ENCODE data around the gene ZNF175.

Gene ZNF175

DNA sequence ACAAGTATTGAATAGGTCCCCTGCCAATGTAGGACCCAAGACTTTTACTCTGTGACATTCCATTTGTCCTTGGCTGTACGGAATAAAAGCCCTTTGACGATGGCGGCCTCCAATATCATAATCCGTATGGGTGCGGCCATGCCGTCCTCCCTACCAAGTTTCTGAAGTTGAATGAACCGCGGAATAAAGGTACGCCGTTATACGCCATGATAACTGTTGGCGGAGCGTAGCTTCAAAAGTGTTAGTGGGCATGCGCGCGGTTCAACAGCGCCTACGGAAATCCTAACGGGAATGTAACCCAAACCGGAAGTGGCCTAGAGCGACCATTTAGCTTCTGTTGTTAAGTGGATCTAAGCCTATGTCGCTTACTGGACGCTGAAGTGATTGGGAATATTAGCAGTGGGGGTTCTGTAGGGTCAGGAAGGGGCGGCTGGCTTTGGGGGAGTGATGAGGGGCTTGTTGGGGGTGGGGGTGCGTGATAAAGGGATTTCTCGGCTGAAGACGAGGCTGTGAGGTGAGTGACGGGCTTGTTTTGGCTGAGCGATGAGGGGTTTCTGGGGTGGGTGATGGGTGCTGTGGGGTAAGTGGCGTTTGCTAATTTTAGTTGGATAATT lies at the start of gene ZNF175:
TSS of gene ZNF175 (plus strand) at position 322 of the 614 bp plus-strand sequence. CDS start 2,047 bp downstream, outside the sequence.
- DNase-seq (ENCODE audit: low read depth) = peak; percentile 96
- TF ChIP-seq CTCF (conservative IDR thresholded peaks at IDR 0.05; ENCODE audit: control insufficient read depth, insufficient read depth, low read depth, low read length) = no peak
- peak within 1 kb of the TSS; percentile 83 for H3K4me3 ChIP-seq (ENCODE audit: control insufficient read depth, low read depth, low read length)

GRCh38 chr19:51521357-51521756 lies 49.7 kb upstream of the ZNF175 start:
- DNase-seq (ENCODE audit: low read depth) = no peak
- H3K4me3 ChIP-seq (ENCODE audit: control insufficient read depth, low read depth, low read length) = no peak overlapping the region
- no peak for TF ChIP-seq CTCF (conservative IDR thresholded peaks at IDR 0.05; ENCODE audit: control insufficient read depth, insufficient read depth, low read depth, low read length)

DNA sequence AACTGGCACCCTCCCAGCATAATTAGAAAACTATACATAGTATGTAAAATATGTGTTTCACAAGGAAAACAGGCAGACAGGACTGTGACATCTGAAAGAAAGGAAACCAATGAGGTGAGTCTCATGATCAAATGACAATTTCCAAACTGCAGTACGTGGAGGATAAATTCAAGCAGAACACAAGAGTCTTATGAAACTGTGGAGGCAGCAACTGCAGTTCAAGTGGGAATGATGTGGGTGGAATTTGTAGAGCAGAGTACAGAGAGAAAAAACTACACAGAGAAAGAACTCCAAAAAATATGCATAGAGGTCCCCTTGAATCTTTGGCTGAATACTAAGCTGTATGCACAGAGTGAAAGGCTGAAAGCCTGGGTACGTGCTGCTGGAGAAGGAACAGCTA lies 49.3 kb upstream of the ZNF175 start:
- no peak for TF ChIP-seq CTCF (conservative IDR thresholded peaks at IDR 0.05; ENCODE audit: control insufficient read depth, insufficient read depth, low read depth, low read length)
- H3K4me3 ChIP-seq (ENCODE audit: control insufficient read depth, low read depth, low read length) = no peak overlapping the region
- DNase-seq (ENCODE audit: low read depth) = no peak

DNA sequence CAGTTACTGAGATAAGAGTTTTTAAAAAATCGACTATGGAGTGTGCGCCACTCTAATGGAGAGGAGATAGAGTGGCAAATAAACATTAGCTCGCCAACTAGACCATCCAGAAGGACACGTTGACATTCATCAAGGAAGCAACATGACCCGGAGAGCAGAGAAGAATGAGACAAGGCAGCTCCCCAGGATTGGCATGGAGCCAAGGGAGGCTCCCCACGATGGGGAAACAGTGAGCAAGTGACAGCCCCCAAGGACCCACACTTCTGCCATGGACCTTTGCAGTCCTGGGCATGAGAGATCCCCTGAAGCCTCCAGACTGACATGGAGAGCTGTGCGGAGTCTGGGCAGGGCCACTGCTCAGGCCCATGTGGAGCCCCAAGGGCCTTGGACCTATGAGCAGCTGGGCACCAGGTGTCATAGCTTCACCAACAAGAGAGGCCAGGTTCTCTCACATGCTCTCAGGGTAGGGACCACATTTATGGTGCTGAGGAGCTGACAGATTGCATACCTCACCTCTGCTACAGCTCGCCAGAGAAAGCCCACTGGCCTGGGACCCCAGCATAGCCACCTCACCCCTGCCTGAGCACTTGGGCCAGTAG lies 46.3 kb upstream of the ZNF175 start:
- H3K4me3 ChIP-seq (ENCODE audit: control insufficient read depth, low read depth, low read length) = no peak overlapping the region
- no peak for DNase-seq (ENCODE audit: low read depth)
- no peak for TF ChIP-seq CTCF (conservative IDR thresholded peaks at IDR 0.05; ENCODE audit: control insufficient read depth, insufficient read depth, low read depth, low read length)

DNA sequence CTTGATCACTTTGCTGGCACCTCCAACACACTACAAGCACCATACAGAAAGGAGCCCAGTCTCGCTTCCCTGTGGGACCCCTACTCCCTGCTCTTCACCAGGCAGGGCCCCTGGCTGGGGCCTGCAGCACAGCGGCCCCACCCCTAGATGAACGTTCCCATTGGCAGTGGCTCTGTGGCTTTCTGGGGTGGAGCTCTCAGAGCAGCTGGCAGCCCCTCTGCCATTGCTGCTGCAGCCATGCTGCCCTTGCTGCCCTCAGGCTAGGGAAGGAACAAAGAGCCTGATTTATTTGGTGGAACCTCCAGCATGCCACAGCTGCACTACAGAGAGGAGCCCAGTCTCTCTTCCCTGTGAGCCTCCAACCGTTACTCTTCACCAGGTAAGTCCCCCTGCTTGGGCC lies 45.4 kb upstream of the ZNF175 start:
- DNase-seq (ENCODE audit: low read depth) = no peak
- H3K4me3 ChIP-seq (ENCODE audit: control insufficient read depth, low read depth, low read length) = no peak overlapping the region
- no peak for TF ChIP-seq CTCF (conservative IDR thresholded peaks at IDR 0.05; ENCODE audit: control insufficient read depth, insufficient read depth, low read depth, low read length)

DNA sequence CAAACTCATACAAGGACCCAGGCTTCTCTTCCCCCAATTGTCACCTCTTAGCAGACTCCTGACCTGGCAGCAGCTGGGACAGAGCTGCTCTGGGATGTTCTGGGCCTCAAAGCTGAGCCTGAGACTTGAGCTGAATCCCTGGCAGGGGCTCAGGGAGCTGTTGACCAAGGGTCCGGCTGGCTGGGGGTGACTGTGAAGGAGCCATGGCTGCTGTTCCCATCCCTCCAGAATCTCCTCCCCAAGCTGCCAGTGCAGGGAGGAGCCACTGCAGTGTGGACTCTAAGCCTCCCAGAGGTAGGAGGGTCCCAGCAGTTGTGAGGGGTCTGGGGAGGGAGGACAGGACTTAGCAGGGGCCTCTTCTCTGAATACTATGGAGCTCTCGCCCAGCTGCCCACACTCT lies 41.8 kb upstream of the ZNF175 start:
- no peak for TF ChIP-seq CTCF (conservative IDR thresholded peaks at IDR 0.05; ENCODE audit: control insufficient read depth, insufficient read depth, low read depth, low read length)
- no peak overlapping the region for H3K4me3 ChIP-seq (ENCODE audit: control insufficient read depth, low read depth, low read length)
- no peak for DNase-seq (ENCODE audit: low read depth)

All from fibroblast of mammary gland (primary cell).